Astrocyte of the spinal cord (primary cell): ENCODE data around the gene VPS4B.

Experiments used
- DNase-seq: peaks from one replicate; pipeline ENCODE4 v3.0.0; 2011; ENCODE audit warnings: low read depth, low spot score
- H3K4me3 ChIP-seq: 2 replicates; pipeline ENCODE4 v1.5.1; 2011; ENCODE audit warnings: low read depth, mild to moderate bottlenecking, low read length, moderate library complexity
- in situ Hi-C: cut with HindIII; loops from 2 replicates; pipeline ENCODE4 v1.10.0; 2017; ENCODE audit warnings: low sequenced_read_pairs
- TF ChIP-seq, protein P1 (sequence below): IDR thresholded peaks from 2 replicates; pipeline ENCODE4 v1.5.1; 2012; ENCODE audit warnings: low read depth, mild to moderate bottlenecking, low read length, inconsistent platforms

The VPS4B gene

GRCh38 chr18:63410792-63411191 lies 11.5 kb downstream of the VPS4B start:
- TF ChIP-seq, protein P1, sequence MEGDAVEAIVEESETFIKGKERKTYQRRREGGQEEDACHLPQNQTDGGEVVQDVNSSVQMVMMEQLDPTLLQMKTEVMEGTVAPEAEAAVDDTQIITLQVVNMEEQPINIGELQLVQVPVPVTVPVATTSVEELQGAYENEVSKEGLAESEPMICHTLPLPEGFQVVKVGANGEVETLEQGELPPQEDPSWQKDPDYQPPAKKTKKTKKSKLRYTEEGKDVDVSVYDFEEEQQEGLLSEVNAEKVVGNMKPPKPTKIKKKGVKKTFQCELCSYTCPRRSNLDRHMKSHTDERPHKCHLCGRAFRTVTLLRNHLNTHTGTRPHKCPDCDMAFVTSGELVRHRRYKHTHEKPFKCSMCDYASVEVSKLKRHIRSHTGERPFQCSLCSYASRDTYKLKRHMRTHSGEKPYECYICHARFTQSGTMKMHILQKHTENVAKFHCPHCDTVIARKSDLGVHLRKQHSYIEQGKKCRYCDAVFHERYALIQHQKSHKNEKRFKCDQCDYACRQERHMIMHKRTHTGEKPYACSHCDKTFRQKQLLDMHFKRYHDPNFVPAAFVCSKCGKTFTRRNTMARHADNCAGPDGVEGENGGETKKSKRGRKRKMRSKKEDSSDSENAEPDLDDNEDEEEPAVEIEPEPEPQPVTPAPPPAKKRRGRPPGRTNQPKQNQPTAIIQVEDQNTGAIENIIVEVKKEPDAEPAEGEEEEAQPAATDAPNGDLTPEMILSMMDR, result no peak
- DNase-seq, result peak; percentile 77
- in situ Hi-C loops, result no loop called here
- H3K4me3 ChIP-seq, result no peak overlapping the region

- no peak overlapping the region for H3K4me3 ChIP-seq
- peak; percentile 38 for DNase-seq
- TF ChIP-seq, protein P1, result no peak
- in situ Hi-C loops, result no loop called here
Observed at GRCh38 chr18:63409301-63409700, 13.0 kb downstream of the VPS4B start.

DNA sequence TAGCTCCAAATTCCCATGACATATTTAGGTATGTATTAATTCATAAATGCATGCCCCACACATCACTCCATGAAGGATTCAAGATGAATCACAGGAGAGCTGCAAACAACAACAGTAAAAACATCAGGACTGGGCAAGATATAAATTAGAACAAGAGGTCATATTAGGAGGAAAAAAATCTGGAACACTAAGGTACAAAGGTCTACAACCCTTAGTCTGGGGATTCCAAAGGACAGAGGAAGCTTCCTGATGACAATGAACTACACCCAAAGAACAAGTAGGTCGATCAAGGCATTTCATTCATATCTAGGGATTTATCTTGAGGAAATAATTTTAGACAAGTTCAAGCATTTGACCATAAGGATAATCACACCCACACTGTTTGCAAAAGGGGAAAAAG lies 14.5 kb downstream of the VPS4B start:
- H3K4me3 ChIP-seq, result no peak overlapping the region
- no peak for DNase-seq
- TF ChIP-seq, protein P1, result no peak
- in situ Hi-C loops, result no loop called here

DNA sequence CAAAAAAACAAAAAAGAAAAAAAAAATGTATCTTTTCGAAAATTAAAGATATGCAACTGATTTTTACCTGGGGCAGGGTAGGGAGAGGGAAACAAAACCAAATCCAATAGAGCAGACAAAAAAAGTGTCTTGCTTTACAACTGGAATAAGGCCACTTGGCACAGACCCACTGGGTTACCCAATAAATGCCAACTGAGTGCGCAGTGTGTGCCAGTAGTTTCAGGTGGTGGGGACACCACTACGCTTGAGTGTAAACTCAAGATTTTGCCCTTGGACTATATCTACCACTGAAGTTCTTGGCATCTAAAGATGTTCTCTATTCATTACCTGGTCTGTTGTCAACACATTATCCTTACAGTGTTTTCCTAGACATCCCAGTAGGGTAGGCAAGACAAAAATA lies 16.3 kb downstream of the VPS4B start:
- H3K4me3 ChIP-seq, result no peak overlapping the region
- in situ Hi-C loops, result no loop called here
- TF ChIP-seq, protein P1, result no peak
- no peak for DNase-seq

DNA sequence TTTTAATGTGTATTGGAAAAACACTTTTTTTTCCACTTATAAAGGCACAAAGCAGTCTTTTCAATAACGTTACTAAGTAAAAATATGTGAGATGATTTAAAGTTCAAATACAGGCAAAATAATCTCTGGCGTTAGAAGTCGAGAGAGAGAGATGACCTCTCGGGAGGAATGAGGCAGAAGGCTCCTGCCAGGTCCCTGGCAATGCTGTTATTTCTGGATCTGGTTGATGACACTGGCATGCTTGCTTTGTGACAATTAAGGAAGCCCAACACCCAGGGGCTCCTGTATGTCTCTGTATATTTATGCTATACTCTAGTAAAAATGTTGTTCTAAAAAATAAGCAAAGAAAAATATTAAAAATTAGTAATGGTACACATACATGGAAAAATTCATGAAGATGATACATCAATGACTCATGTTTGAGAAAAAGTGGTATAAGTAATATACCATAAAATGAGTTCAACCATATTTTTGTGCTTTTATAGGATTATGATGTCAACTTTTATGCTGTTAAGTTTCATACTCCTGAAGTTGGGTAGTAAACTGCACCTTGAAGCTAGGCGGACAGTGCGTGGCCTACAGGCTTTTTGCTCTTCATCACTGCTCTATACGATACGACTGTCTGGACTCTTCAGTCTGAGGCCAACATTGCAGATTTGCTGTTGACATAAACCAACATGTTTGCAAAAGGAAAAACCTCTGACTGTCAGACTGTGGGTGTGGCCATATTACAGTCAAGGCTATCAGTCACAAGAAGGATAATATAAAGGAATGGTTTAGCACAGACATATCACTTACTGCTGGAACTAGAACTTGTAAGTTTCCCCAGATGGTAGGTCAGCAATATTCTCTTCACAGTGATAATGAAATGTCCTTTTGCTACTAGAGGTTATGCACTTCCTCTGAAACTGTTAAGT lies 19.8 kb downstream of the VPS4B start:
- in situ Hi-C loops, result no loop called here
- no peak overlapping the region for H3K4me3 ChIP-seq
- TF ChIP-seq, protein P1, result no peak
- no peak for DNase-seq

- no peak for DNase-seq
- TF ChIP-seq, protein P1, result no peak
- H3K4me3 ChIP-seq, result no peak overlapping the region
- in situ Hi-C loops, result no loop called here
Observed at GRCh38 chr18:63399300-63399699, 23.0 kb downstream of the VPS4B start.
